ENCODE measurements around the gene MIER2. TPM values are rescaled to one million over a fixed set of nuclear protein-coding genes. Genes with fewer than 3 reads are reported as not detected.

Gene MIER2
- total RNA-seq, 1 donor from 2014 or later = 30.7 TPM

- peaks cover 36% of the 10 kb centered on the region for H3K4me1 ChIP-seq
- H3K36me3 ChIP-seq = peaks cover 0 to 17% of the 10 kb centered on the region in 2 donors
- no peak overlapping the region for H3K4me3 ChIP-seq
- no peaks in the 10 kb centered on the region for H3K27me3 ChIP-seq
- no peak for DNase-seq (ENCODE audit: extremely low spot score in 2 of 2)
- no peak for TF ChIP-seq POLR2A (IDR thresholded peaks at IDR 0.05)
- no peak overlapping the region for H3K27ac ChIP-seq
- intact Hi-C loops (cut with DNase I) = no loop called here
- H3K9me3 ChIP-seq = no peaks in the 10 kb centered on the region
Observed at GRCh38 chr19:338421-338820, 6.2 kb downstream of the MIER2 start.

- no peaks in the 10 kb centered on the region for H3K9me3 ChIP-seq
- TF ChIP-seq POLR2AphosphoS5 (IDR thresholded peaks at IDR 0.05; ENCODE audit: insufficient read depth in 1 of 2, low read depth in 1 of 2) = no peak
- TF ChIP-seq CTCF (IDR thresholded peaks at IDR 0.05) = no peak
- no peak for TF ChIP-seq POLR2A (IDR thresholded peaks at IDR 0.05)
- intact Hi-C loops (cut with DNase I) = no loop called here
- peaks cover 13% of the 10 kb centered on the region for H3K4me1 ChIP-seq
- peaks cover 0 to 25% of the 10 kb centered on the region in 2 donors for H3K36me3 ChIP-seq
- H3K27me3 ChIP-seq = no peaks in the 10 kb centered on the region
- no peak overlapping the region for H3K4me3 ChIP-seq
- DNase-seq (ENCODE audit: extremely low spot score in 2 of 2) = no peak
- no peak overlapping the region for H3K27ac ChIP-seq
Observed at GRCh38 chr19:336067-336614, 8.5 kb downstream of the MIER2 start.

- TF ChIP-seq POLR2A (IDR thresholded peaks at IDR 0.05) (no peak), CTCF (IDR thresholded peaks at IDR 0.05) (no peak), POLR2AphosphoS5 (IDR thresholded peaks at IDR 0.05; ENCODE audit: insufficient read depth in 1 of 2, low read depth in 1 of 2) (no peak)
- no peaks in the 10 kb centered on the region for H3K9me3 ChIP-seq
- H3K36me3 ChIP-seq = peaks cover 0 to 31% of the 10 kb centered on the region in 2 donors
- intact Hi-C loops (cut with DNase I) = no loop called here
- peaks cover 7% of the 10 kb centered on the region for H3K4me1 ChIP-seq
- H3K27me3 ChIP-seq = no peaks in the 10 kb centered on the region
- H3K27ac ChIP-seq = no peak overlapping the region
- no peak for DNase-seq (ENCODE audit: extremely low spot score in 2 of 2)
- no peak overlapping the region for H3K4me3 ChIP-seq
Observed at GRCh38 chr19:335486-336066, 9.0 kb downstream of the MIER2 start.

- peaks cover 5% of the 10 kb centered on the region for H3K4me1 ChIP-seq
- no peak overlapping the region for H3K4me3 ChIP-seq
- no peak for DNase-seq (ENCODE audit: extremely low spot score in 2 of 2)
- no peak for TF ChIP-seq POLR2A (IDR thresholded peaks at IDR 0.05)
- intact Hi-C loops (cut with DNase I) = no loop called here
- no peaks in the 10 kb centered on the region for H3K9me3 ChIP-seq
- H3K27ac ChIP-seq = no peak overlapping the region
- no peaks in the 10 kb centered on the region for H3K27me3 ChIP-seq
- H3K36me3 ChIP-seq = peaks cover 0 to 36% of the 10 kb centered on the region in 2 donors
Observed at GRCh38 chr19:335072-335471, 9.5 kb downstream of the MIER2 start.

GRCh38 chr19:334296-335071 lies 10.1 kb downstream of the MIER2 start:
- Histone ChIP-seq H3K4me1 (peaks cover 5% of the 10 kb centered on the region), H3K36me3 (peaks cover 0 to 42% of the 10 kb centered on the region in 2 donors), H3K27ac (no peak overlapping the region), H3K4me3 (no peak overlapping the region), H3K9me3 (no peaks in the 10 kb centered on the region), H3K27me3 (no peaks in the 10 kb centered on the region)
- intact Hi-C loops (cut with DNase I) = no loop called here
- TF ChIP-seq CTCF (IDR thresholded peaks at IDR 0.05) = no peak
- TF ChIP-seq POLR2A (IDR thresholded peaks at IDR 0.05) = no peak
- no peak for TF ChIP-seq POLR2AphosphoS5 (IDR thresholded peaks at IDR 0.05; ENCODE audit: insufficient read depth in 1 of 2, low read depth in 1 of 2)
- DNase-seq (ENCODE audit: extremely low spot score in 2 of 2) = no peak

GRCh38 chr19:330503-330902 lies 14.1 kb downstream of the MIER2 start:
- intact Hi-C loops (cut with DNase I) = no loop called here
- H3K27ac ChIP-seq = no peak overlapping the region
- no peak overlapping the region for H3K4me3 ChIP-seq
- peaks cover 0 to 82% of the 10 kb centered on the region in 2 donors for H3K36me3 ChIP-seq
- TF ChIP-seq POLR2AphosphoS5 (IDR thresholded peaks at IDR 0.05; ENCODE audit: insufficient read depth in 1 of 2, low read depth in 1 of 2) (no peak), CTCF (IDR thresholded peaks at IDR 0.05) (no peak), POLR2A (IDR thresholded peaks at IDR 0.05) (no peak)
- H3K9me3 ChIP-seq = no peaks in the 10 kb centered on the region
- peaks cover 5% of the 10 kb centered on the region for H3K4me1 ChIP-seq
- DNase-seq (ENCODE audit: extremely low spot score in 2 of 2) = no peak
- H3K27me3 ChIP-seq = no peaks in the 10 kb centered on the region

All from vagina (tissue), 2 donors.